HCT116 (cell line): ENCODE data around the gene TRPC6.

ENCODE experiments used
- ATF3 ChIP-seq: IDR thresholded peaks from 2 replicates; pipeline ENCODE4 v1.6.1; 2012
- EGR1 ChIP-seq: IDR thresholded peaks from 2 replicates; pipeline ENCODE4 v1.6.1; 2012; ENCODE audit warnings: low read depth
- ELF1 ChIP-seq: IDR thresholded peaks from 2 replicates; pipeline ENCODE4 v1.6.1; 2012; ENCODE audit warnings: low read depth, borderline replicate concordance
- JUND ChIP-seq: IDR thresholded peaks from 2 replicates; pipeline ENCODE4 v1.6.1; 2012
- MAX ChIP-seq: IDR thresholded peaks from 2 replicates; pipeline ENCODE4 v1.6.1; 2012
- POLR2A ChIP-seq: IDR thresholded peaks from 2 replicates; pipeline ENCODE4 v1.7.0; 2011; ENCODE audit warnings: borderline replicate concordance; ENCODE audit not compliant: insufficient read depth, insufficient read length; ENCODE audit errors: extremely low read depth
- RAD21 ChIP-seq: IDR thresholded peaks from 2 replicates; pipeline ENCODE4 v1.6.1; 2012; ENCODE audit warnings: low read depth, mild to moderate bottlenecking
- REST ChIP-seq: IDR thresholded peaks from 2 replicates; pipeline ENCODE4 v1.6.1; 2012; ENCODE audit warnings: low read depth
- SIN3A ChIP-seq: IDR thresholded peaks from 2 replicates; pipeline ENCODE4 v1.6.1; 2012; ENCODE audit warnings: low read depth
- SP1 ChIP-seq: IDR thresholded peaks from 2 replicates; pipeline ENCODE4 v1.6.1; 2012; ENCODE audit warnings: low read depth
- YY1 ChIP-seq: IDR thresholded peaks from 2 replicates; pipeline ENCODE4 v1.6.1; 2011; ENCODE audit warnings: low read length, low read depth, moderate library complexity, mild to moderate bottlenecking; ENCODE audit not compliant: insufficient replicate concordance; ENCODE audit errors: extremely low read depth
- ZFX ChIP-seq: fragments of 450-650 bp; IDR thresholded peaks from 2 replicates; pipeline ENCODE4 v1.6.1; 2017
- TF ChIP-seq, protein P1 (sequence below), 3 experiments: fragments of 200-600 bp in 1 of 3; sonication (generic) in 1 of 3; IDR thresholded peaks in 2 of 3; conservative IDR thresholded peaks in 1 of 3; 2 replicates each; pipeline ENCODE4 v1.5.1; 2012 to 2017; ENCODE audit warnings: low read depth in 2 of 3, low read length in 2 of 3, antibody characterized with exemption in 1 of 3, borderline replicate concordance in 1 of 3, control low read depth in 1 of 3, mild to moderate bottlenecking in 1 of 3, mixed read lengths in 1 of 3, mixed run types in 1 of 3, moderate library complexity in 1 of 3; ENCODE audit not compliant: insufficient read depth in 1 of 3

GRCh38 chr11:101438126-101438525, 145.7 kb downstream of the TRPC6 start:
- TF ChIP-seq YY1: no peak
- no peak for TF ChIP-seq SP1
- TF ChIP-seq, protein P1, sequence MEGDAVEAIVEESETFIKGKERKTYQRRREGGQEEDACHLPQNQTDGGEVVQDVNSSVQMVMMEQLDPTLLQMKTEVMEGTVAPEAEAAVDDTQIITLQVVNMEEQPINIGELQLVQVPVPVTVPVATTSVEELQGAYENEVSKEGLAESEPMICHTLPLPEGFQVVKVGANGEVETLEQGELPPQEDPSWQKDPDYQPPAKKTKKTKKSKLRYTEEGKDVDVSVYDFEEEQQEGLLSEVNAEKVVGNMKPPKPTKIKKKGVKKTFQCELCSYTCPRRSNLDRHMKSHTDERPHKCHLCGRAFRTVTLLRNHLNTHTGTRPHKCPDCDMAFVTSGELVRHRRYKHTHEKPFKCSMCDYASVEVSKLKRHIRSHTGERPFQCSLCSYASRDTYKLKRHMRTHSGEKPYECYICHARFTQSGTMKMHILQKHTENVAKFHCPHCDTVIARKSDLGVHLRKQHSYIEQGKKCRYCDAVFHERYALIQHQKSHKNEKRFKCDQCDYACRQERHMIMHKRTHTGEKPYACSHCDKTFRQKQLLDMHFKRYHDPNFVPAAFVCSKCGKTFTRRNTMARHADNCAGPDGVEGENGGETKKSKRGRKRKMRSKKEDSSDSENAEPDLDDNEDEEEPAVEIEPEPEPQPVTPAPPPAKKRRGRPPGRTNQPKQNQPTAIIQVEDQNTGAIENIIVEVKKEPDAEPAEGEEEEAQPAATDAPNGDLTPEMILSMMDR (IDR thresholded peaks at IDR 0.05 in 2 of 3, conservative IDR thresholded peaks at IDR 0.05 in 1 of 3; ENCODE audit: borderline replicate concordance in 1 of 3, insufficient read depth in 1 of 3, low read depth in 2 of 3, low read length in 2 of 3): no peak
- TF ChIP-seq POLR2A: no peak
- no peak for TF ChIP-seq EGR1
- no peak for TF ChIP-seq ZFX
- no peak for TF ChIP-seq REST
- TF ChIP-seq SIN3A: no peak
- TF ChIP-seq RAD21: no peak
- TF ChIP-seq ATF3: no peak
- no peak for TF ChIP-seq JUND
- no peak for TF ChIP-seq ELF1
- TF ChIP-seq MAX: no peak
